Activated CD8-positive, alpha-beta T cell treated with anti-CD3 and anti-CD28 coated beads for 36 hours (primary cell): ENCODE results near the gene RHD. TPM values are rescaled to one million over a fixed set of nuclear protein-coding genes. Genes with fewer than 3 reads are reported as not detected.

Experiments
- ATAC-seq: fragments of 200-7000 bp; cut with Tn5 transposase; one replicate; pipeline ENCODE4 v1.10.0; 2021; ENCODE audit warnings: mild to moderate bottlenecking, moderate library complexity
- CTCF ChIA-PET: fragments of 350-600 bp; sonication (Branson Sonifier 250); formaldehyde crosslinking; loops from one replicate; lab custom pipeline; 2021; ENCODE audit warnings: antibody characterized with exemption; lab: Charles Lee
- POLR2A ChIA-PET: fragments of 350-600 bp; sonication (Branson Sonifier 250); formaldehyde crosslinking; loops from one replicate; lab custom pipeline; 2021; ENCODE audit warnings: antibody characterized with exemption; lab: Charles Lee
- DNase-seq: peaks from one replicate; pipeline ENCODE4 v3.0.0-alpha.2; 2020
- H3K27ac Mint-ChIP-seq: one replicate; pipeline ENCODE4 v1.8.0; 2021; ENCODE audit warnings: mild to moderate bottlenecking, mixed read lengths
- H3K27me3 Mint-ChIP-seq: one replicate; pipeline ENCODE4 v1.8.0; 2021; ENCODE audit warnings: mixed read lengths
- H3K36me3 Mint-ChIP-seq: one replicate; pipeline ENCODE4 v1.8.0; 2021; ENCODE audit warnings: low read depth, mixed read lengths
- H3K4me1 Mint-ChIP-seq: one replicate; pipeline ENCODE4 v1.8.0; 2021; ENCODE audit warnings: low read depth, mixed read lengths
- H3K4me3 Mint-ChIP-seq: one replicate; pipeline ENCODE4 v1.8.0; 2021; ENCODE audit warnings: mild to moderate bottlenecking, moderate library complexity, mixed read lengths
- H3K9me3 Mint-ChIP-seq: one replicate; pipeline ENCODE4 v1.8.0; 2021; ENCODE audit warnings: mixed read lengths
- CTCF ChIP-seq: fragments of 200-600 bp; IDR thresholded peaks from one replicate; pipeline ENCODE4 v1.8.0; 2022; ENCODE audit warnings: antibody characterized with exemption, mild to moderate bottlenecking
- intact Hi-C: fragments of 100-400 bp; cut with micrococcal nuclease; formaldehyde crosslinking; loops from one replicate; pipeline ENCODE4 v1.10.0; 2022
- total RNA-seq, 2 experiments: library from RNA; stranded (reverse); gene quantifications; one replicate each; pipeline ENCODE4 v1.2.3, GENCODE V29; 2021

Gene RHD
- total RNA-seq, 2 experiments from 2014 or later: not detected

GRCh38 chr1:25338188-25338981, 66.1 kb downstream of the RHD start, which contains the start of gene TMEM50A:
Gene TMEM50A (plus strand): TSS chr1:25338334. CDS start chr1:25340487, 2,153 bp downstream.
- POLR2A ChIA-PET: interaction anchor here (0.7 kb wide), 1 partner anchor 92 kb away, joined by 3 read pairs; no protein-coding TSS in a partner anchor
- CTCF ChIA-PET: interaction anchor here (2.0 kb wide), 1 partner anchor 98 kb away, joined by 4 read pairs; no protein-coding TSS in a partner anchor

GRCh38 chr1:25338986-25339385, 66.7 kb downstream of the RHD start:
- no peaks in the 10 kb centered on the region for H3K27me3 Mint-ChIP-seq
- no peak for TF ChIP-seq CTCF
- CTCF ChIA-PET: interaction anchor here (2.0 kb wide), 1 partner anchor 99 kb away, joined by 4 read pairs; no protein-coding TSS in a partner anchor
- no peaks in the 10 kb centered on the region for H3K9me3 Mint-ChIP-seq
- ATAC-seq: no peak
- peak overlapping the region; percentile 96 for H3K27ac Mint-ChIP-seq
- H3K36me3 Mint-ChIP-seq: peaks cover 15% of the 10 kb centered on the region
- H3K4me1 Mint-ChIP-seq: peaks cover 31% of the 10 kb centered on the region
- peak overlapping the region; percentile 93 for H3K4me3 Mint-ChIP-seq
- DNase-seq: no peak
- POLR2A ChIA-PET: interaction anchor here (1.6 kb wide), 1 partner anchor 9 kb away, joined by 4 read pairs; no protein-coding TSS in a partner anchor
- intact Hi-C loops: loop anchor here (5.0 kb wide), 1 partner anchor 92 kb away; the partner anchor contains the start of gene RSRP1

More at GRCh38 chr1:25338188-25338981, 66.1 kb downstream of the RHD start, which contains the start of gene TMEM50A:
- DNase-seq (peak; percentile 92), ATAC-seq (peak; percentile 81)
- intact Hi-C loops: loop anchor here (5.0 kb wide), 1 partner anchor 91 kb away; the partner anchor contains the start of gene RSRP1
- peaks cover 32% of the 10 kb centered on the region for H3K4me1 Mint-ChIP-seq
- no peaks in the 10 kb centered on the region for H3K27me3 Mint-ChIP-seq
- H3K4me3 Mint-ChIP-seq: peak within 1 kb of the TSS; percentile 93
- peaks cover 13% of the 10 kb centered on the region for H3K36me3 Mint-ChIP-seq
- H3K9me3 Mint-ChIP-seq: no peaks in the 10 kb centered on the region
- TF ChIP-seq CTCF: no peak
- H3K27ac Mint-ChIP-seq: peak within 1 kb of the TSS; percentile 96

- TF ChIP-seq CTCF: no peak
- peaks cover 19% of the 10 kb centered on the region for H3K36me3 Mint-ChIP-seq
- intact Hi-C loops: no loop called here
- no peak overlapping the region for H3K4me3 Mint-ChIP-seq
- ATAC-seq: no peak
- peaks cover 24% of the 10 kb centered on the region for H3K4me1 Mint-ChIP-seq
- CTCF ChIA-PET: interaction anchor here (1.4 kb wide), 1 partner anchor 11 kb away, joined by 5 read pairs; no protein-coding TSS in a partner anchor
- POLR2A ChIA-PET: interaction anchor here (0.7 kb wide), 1 partner anchor 97 kb away, joined by 3 read pairs; no protein-coding TSS in a partner anchor
- H3K27me3 Mint-ChIP-seq: no peaks in the 10 kb centered on the region
- no peak overlapping the region for H3K27ac Mint-ChIP-seq
- DNase-seq: no peak
- H3K9me3 Mint-ChIP-seq: no peaks in the 10 kb centered on the region
These were observed 69.4 kb downstream of the RHD start for GRCh38 chr1:25341746-25342145.

GRCh38 chr1:25342846-25343245, 70.5 kb downstream of the RHD start:
- Mint-ChIP-seq H3K9me3 (no peaks in the 10 kb centered on the region), H3K4me1 (peaks cover 29% of the 10 kb centered on the region), H3K4me3 (no peak overlapping the region), H3K27me3 (no peaks in the 10 kb centered on the region), H3K36me3 (peaks cover 25% of the 10 kb centered on the region), H3K27ac (no peak overlapping the region)
- no peak for DNase-seq
- intact Hi-C loops: no loop called here
- ATAC-seq: no peak
- no peak for TF ChIP-seq CTCF
- ChIA-PET CTCF (interaction anchor here (1.2 to 1.3 kb wide), 2 partner anchors 13 to 110 kb away, joined by 3 read pairs; partner anchors contain the start of gene SYF2), POLR2A (interaction anchor here (0.8 to 2.2 kb wide), 4 partner anchors 10 to 96 kb away, joined by 3 to 7 read pairs (median 3); partner anchors contain the start of gene RSRP1)
